ENCODE results near the gene IL17RD.
A peak's percentile ranks its signal among the peaks of the same experiment; 100 is the strongest.

The IL17RD gene

DNA sequence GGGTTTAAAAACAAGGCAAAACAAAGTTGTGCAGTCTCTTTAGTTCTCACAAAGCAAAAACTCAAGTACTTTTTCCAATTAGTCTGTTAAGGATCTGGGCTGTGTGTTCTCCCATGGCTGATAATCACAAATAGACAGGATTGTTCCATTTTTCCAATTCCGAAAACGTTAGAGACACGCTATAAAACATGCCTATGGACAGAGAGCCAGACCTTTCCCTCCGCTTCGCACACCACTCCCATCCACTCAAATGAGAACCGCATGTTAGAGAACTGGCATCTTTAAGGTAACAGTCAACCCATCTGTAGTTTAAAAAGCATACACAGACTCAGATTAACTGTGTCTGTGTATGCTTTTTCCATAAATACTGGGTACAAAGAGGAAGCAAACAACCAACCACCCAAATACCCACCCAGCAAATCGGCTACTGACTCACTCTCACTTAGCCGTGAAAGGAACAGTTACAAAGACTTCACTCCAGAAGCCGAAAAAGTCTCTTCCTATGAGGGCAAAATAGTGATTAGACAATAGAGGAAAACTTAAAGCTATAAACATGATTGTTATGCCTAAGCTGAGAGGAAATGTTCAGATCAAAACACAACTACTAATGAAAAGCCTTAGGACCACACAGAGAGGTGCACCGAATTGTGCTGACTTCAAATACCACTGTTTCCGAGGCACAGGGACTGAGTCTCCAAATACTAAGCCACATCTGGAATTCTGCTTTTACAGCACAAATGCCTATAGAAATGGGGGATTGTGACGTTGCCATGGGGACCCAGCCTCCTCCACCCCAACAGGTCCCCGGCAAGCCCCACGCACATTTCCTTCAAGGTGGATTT is 36.1 kb downstream of the IL17RD start:
- DNase-seq, result no peak

DNA sequence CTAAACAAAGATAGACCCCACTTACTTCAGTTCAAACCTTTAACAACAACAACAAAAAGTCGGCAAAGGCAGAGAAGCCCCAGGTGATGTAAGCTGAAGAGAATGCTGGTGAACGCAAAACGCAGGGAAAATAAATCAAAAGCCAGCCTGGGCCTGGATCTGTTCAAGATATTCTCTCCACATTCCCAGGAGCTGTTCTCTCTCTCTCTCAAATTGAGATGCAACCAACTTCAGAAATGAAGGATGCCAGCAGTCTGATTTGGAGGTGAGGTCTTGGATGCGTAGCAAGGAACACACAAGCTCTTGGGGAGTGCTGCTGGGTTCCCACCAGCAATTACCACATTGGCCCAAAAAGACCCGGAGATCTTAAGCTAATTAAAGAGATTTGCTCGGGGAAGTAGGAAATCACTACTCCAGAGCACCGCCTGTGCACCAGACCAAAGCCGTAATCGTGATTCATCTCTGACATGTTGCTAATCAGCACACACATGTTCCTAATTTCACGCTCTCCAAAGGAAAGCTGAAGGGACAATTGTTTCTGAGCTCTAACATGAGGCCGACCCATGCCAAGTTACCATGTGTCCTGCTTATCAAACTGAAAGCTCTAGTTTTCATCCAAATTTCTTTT is 37.1 kb downstream of the IL17RD start:
- no peak for DNase-seq

DNA sequence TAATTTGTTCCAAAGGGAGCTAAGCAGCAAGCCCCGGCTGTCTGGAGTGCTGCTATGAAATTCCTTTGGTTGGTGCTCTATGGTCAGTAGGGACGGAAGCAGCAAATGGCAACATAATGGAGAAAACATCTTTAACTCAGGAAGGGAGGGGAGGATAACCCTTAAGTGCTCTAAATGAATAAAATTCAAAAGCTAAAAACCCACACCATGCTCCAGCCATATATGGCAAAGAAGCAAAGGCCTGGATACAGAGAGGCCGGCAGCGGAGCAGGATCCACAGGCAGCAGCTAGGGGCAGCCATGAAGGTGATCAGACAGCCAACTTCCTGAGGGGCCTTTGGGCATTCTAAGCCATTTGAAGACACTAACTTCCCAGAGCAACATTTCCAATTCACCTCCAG is 38.9 kb downstream of the IL17RD start:
- DNase-seq, result no peak

DNA sequence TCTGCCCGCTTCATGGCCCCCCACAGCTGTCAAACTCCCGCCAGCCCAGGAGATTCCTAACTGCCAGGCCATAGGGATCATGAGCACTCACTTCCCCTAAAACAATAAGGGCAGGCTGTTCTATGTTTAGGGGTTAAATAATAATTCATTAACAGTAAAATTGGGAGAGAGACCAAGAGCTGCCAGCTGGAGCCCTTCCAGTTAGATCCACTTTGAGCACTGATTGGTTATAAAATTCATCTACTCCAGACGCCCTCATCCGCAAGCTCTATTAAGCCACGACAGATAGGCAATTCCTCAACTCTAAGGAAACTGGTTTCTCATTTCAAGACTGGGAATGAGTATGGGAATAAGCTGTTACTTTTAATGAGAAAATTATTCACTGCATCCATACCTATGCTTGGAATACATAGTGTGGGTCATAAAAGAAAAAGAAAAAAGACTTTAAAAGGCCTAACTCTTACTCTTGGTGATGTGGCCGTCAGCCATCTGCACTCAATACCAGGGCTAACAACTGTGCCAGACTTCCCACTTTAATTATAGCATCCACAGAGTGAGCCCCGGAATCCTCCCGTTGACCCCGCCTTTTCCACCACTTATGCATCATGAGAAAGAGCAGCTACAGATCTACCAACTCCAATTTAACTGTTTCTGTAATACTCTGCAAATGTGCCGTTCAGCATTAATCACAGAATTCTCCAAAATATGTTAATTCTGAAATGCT is 44.5 kb downstream of the IL17RD start:
- no peak for DNase-seq

DNA sequence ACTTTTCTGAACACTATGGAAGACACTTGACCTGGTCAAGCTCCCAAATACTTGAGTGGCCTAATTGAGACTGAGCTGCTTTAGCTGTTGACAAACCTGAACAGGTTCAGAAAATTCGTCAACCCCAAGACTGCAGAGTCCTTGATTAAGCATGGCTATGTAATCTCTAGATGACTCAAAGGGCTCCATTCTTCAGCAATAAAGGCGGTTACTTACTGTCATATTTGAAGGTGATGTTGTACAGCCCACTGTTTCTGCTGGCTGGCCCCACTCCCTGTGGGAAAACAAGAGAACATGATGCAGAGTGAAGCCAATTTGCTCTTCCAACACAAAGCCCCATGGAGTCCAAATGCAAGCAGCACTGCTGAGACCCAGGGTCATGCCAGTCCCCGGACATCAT is 45.1 kb downstream of the IL17RD start:
- no peak for DNase-seq

DNA sequence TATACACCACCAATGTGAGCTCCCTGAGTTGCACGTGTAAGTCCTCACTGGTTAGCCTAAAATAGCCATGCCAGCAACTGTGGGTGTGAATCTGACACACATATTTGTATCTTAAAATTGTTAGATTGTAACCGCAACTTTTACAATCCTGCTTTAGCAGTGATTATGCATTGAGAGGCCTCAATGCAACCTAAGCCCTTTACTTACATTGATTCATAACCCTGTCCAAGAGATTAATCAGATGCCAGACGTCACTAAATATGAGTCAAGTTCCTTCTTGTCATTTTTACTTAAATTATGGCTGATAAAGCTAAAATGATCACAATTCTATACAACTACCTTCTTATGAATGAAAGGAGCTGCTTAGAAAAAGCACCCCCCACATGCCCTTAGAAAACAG is 46.9 kb downstream of the IL17RD start:
- DNase-seq, result no peak

DNA sequence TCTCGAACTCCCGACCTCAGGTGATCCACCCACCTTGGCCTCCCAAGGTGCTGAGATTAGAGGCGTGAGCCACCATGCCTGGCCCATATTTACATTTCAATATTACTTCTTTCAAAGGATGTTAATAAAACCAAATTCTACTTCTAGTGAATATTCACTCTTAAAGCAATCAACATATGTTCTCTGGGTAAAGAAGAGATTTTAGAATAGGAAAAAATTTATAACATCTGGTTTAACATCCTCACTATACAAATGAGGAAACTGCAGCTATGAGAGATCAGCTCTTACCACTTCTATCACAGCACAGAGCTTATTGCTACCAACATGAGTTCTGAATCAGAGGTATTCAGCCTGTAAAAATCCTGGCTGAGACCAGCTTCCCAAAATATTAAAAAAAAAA is 48.7 kb downstream of the IL17RD start:
- no peak for DNase-seq

DNA sequence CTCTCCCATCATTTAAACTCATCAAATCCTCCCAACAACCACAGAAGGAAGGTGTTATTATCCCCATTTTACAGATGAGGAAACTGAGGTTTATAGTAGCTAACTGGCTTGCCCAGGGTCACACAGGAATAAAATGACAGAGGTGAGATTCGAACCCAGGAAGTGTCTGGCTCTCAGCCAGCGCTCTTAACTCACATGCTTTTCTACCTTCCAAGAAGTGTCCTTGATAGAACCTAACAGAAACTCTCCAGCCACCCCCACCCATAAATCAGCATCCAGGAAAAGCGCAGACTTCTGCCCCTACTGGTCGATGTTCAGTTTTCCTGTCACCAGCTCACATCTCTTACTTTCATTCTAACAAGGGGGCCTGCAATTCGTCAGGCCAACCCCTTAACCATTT is 52.9 kb downstream of the IL17RD start:
- no peak for DNase-seq

DNA sequence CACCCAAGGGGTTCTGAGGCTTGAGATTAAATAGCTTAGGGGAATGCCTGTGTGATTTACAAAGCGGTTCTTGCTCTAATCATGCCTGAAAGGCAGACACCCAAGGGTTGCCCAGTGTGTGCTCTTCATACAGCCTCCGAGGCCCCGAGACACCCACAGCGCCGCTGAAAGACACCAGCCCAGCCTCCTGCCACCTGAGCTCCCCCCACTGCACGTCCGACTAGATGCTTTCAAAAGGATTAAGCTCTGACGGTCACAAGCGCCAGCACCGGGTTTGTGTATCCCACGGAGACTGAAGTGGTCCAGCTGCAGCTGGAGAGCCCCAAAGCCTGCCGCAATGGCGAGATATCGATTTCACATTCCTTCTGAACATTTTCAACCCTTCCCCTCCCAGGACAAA is 54.4 kb downstream of the IL17RD start:
- no peak for DNase-seq

DNA sequence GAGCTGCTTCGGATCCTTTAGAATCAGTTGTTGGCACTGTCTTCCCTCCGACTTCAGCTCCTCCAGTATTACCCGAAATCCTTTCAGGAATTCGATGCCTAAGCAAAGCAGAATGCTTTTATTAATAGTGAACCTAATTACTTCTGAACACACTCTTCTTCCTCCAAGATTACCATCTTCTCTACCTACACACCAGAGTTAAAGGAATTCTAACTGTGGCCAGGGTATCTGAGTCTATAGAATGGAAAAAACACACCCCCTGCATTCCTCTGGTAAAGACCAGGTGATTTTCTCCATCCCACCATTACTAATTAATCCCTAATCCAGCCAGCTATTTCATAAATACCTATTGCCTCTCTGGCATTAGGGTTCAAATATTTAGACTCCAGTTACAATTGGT is 54.9 kb downstream of the IL17RD start:
- no peak for DNase-seq

DNA sequence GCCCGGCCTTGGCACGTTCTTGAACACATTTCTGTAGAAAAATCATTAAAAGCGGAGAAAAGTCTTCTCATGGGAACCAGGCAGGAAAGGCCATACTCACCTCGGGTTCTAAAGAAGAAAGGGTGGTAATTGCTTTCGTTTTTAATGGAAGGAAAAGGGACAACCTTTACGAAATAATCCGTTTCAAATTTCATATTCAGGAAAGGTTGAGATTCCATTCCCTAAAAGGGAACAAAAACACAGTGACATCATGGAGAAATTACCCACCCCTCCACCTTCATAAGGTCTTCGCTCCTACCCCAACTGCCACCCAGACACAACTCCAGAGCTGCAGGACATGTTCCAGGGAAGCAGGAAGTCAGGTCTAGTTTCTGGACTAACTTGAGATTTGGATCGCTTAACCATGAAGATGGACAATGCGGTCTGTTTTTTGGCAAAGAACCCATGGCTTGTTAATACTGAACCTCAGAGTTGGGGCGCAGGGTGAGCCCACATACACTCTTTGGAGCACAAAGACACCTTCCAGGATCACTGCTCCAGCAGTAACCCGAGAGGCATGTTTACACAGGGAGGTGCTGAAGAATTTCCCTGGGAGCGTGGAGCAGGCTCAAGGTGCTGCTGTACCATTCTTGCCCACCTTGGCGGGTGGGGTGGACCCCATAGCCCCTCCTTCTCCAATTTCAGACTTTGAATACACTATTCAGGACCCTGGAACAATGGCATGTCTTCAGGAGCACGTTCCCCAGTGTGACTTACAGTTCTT is 55.5 kb downstream of the IL17RD start:
- DNase-seq, result no peak

DNA sequence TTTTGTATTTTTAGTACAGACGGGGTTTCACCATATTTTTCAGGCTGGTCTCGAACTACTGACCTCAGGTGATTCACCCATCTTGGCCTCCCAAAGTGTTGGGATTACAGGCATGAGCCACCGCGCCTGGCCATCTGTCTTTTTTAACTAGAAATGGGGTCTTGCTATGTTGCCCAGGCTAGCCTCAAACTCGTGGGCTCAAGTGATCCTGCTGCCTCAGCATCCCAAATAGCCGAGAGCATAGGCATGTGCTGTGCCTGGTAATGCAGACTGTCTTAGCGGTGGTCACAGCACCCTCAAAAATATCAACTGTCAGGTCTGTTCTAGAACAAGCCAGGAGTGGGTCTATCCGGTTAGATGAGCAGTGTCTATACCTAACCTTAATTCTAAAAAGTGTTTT is 56.5 kb downstream of the IL17RD start:
- no peak for DNase-seq

DNA sequence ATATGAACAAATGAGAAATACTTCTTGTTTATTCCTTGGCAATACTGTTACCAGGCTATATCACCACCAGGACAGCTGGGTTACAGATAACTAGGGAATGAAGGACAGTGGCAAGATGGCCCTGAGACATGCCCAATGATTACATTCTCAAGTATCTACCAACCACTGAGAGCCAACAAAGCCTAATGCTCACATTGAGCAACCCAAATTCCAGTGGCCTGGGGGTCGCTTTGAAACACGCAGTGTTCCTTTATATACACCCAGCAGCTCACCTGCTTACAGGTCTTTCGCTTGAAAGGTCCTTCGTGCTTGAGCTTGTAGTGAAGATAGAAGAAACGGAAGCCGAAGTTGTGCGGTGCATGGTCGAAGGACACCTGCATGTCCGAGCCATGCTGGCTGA is 59.6 kb downstream of the IL17RD start:
- DNase-seq, result no peak

DNA sequence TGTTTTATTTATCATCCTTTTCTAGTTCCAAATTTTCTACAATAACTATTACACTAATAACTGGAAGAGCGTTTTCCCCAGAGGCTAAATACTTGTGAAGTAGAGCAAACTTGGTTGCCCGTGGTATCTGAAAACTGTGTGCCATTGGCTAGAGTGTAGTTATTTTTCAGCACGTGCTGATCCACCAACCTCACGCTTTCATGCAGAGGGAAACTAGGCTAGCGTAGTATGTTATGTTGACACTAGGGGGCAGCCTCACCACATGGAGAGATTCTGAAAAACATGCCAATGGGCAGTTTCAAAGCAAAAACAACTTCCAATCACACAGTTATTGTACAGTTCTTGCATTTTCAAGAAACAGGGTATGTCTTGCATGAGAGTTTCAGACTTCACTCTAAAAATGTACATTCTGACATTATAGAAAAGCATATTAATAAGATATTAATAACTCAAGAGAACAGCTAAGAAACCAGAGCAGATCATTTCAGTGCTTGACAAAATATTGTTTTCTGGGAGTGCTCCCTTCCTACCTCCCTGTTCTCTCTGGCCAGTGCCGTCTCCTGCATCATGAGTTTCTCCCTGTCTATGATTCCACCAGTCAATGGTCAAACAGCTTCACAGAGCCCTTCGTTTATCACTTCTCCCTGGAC is 65.0 kb downstream of the IL17RD start:
- peak; percentile 33 for DNase-seq

DNA sequence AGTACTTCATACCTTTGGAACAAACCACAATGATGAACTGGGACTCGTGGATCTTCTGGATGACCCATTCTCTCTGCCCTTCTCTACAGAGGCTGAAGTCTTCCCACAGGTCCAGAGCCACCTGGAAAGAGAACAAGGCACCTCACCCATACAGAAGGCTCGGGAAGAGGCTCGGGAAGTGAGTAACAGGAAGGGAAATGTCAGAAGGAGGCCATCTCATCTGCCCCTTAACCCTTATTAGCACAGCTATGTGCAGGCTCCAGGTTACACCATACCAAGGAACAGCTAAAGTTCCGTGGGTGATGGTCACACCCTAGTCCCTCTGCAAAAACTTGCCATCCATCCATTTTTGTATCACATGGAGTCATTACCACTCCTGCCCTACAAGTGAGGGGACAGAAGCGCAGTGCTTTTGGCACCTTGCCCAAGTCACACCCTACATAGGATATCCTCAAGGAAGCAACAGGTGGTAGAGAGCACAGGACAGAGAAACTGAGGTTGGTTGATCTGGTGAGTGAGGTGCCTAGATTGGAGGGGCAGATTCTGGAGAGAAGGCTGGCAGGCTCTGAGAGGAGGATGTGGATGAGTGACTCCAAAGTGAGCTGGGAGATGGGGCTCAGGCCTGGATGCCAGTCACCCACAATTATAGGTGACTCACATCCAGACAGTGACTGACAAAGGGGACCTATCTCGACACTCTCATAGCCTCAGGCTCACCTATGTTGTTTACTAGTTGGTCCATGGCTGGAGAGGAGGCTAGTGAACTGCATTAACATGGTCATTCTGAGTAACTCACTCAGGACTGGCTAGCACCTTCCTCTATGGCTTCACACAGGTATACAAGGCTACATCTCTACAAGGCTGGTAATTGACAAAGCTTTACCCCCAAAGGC is 66.5 kb downstream of the IL17RD start:
- no peak for DNase-seq

DNA sequence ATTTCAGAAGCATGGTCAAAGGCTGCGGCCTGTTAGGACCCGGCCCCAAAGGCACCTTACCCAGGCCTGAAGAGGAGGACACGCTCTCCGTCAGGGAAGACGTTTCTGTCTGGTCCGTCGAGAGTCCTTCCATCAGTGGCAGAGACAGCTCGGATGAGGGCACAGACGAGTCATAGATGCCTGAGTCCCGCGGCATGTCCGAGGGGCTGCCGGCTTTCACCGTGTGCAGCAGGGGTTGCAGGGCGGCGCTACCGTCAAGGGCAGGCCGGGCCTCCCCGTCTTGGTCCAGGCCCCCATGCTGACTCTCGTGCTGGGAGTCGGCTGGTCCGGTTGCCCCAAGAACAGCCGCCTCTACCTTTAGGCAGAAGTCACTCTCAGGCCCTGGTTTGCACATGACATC is 67.6 kb downstream of the IL17RD start:
- no peak for DNase-seq

DNA sequence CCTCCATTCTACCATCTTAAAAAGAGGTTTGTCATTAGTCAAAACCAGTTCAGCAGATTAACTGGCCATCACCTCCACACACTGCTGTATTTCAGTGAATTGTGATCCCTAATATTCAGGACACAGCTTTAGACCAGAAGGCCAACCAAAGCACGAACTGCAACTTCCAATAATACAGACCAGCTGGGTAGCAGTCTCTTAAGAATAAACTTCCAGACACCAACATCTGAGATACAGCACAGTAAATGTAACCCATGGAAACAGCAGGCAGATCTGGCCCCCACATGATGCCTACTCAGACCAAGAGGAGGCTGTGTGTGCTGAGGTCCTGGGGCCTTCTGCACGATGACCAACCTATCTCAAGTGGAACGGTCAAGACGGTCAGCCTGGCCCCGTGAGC is 69.8 kb downstream of the IL17RD start:
- no peak for DNase-seq

DNA sequence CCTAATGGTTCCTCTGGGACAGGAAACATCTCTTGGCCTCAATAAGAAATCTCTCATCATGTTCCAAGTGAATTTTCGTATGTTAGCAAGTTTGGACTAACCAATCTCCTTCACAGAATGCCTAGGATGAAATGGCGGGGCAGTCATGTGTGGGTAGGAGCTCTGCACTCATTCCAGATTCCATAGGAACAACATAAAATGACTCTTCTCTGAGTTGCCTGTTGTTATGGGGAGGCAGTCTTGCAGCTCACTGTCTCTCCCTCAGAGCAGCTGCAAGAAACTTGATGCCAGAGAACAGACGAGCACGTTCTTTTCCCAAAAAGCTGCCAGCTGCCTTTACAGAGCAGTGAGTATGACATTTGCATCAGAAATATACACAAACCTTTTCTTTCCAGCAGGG is 70.6 kb downstream of the IL17RD start:
- DNase-seq, result no peak

DNA sequence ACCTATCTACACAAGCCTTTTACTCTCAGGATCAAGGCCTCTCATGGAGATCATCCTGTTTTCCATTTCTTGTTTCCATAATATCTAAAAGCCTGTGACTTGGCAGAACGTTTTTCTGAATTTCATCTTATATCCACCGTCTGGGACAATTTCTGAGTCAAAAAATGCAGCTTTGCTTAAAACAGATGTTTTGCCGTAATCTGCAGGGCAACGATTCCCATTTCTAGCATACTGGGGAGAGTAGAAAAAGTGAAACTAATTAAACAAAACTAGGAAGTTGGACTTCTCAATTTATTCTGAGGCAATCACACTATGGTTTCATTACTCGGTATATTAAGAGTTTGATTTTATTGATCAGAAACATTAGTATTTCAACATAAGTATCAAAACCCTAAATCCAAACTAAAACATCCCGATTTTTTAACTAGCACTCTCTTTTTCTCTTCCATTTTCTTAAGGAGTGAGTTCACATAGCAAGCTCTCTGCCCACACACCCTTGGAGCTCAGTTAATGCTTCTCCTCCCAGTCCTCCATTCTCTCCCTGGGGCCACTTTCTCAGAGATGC is 71.1 kb downstream of the IL17RD start:
- no peak for DNase-seq

DNA sequence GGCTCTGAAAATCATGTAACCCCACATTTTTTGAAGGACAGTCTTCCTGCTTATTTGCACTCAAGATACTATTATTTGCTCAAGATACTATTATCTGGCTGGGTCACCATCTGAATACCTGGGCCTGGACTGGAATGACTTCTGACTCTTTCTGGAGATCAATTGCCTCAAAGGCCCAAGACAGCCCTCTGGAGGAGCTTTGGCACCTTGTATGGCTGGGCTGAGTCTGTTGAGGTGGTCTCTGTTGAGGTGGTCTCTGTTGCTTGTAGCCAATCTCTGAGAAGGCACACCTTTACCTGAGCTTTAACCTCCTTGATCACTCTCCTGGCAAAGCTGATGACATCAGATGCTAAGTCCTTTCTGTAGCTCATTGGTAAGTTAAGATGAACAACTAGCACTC is 71.7 kb downstream of the IL17RD start:
- no peak for DNase-seq
